ENCODE results near the gene RNF113B.

Gene RNF113B

DNA sequence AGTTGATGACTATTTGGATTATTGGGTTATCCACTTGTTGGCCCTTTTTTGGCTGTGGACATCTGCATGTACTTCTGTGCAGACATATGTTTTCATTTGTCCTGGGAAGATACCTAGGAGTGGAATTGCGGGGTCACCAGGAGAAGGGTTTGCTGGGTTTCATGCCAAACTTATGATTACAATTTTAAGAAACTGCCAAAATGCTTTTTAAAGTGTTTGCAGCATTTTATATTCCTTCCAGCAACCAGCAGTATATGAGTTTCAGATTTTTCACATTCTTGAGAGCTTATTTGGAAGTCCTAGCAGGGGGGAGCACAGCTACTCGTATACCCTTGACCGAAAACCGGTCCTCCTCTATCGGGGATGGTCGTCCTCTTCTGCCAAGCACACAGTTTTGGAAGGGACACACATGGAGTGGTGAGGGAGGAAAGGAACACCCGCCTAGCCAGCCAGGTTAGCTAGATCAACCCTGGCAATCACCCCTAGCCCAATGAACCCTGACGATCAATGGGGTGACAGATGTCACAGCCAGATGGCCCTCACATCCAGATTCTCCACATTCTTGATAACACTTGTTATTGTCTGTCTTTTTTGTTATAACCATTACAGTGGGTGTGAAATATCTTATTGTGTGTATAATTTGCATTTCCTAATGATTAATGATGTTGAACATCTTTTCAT, 26.7 kb upstream of the RNF113B start:
- DNase-seq = no peak

DNA sequence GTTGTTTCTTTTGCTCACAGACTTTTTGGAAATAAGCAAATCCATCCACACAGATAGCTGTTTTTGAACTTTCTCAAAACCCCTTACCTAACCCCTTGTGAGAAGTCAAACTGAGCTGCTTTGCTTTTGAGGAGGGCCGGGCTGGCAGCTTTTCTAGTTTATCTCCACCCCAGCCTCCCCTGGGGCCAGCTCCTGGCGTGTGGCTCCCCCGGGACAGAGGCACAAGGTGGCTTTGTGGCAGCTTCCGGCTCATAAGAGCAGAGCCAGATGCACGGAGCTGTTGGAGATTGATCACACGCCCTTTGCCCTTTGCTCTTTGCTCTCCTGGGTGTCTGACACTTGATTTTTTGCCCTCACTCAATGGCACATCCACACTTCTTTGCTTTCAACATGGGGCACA, 24.9 kb upstream of the RNF113B start:
- DNase-seq = no peak

DNA sequence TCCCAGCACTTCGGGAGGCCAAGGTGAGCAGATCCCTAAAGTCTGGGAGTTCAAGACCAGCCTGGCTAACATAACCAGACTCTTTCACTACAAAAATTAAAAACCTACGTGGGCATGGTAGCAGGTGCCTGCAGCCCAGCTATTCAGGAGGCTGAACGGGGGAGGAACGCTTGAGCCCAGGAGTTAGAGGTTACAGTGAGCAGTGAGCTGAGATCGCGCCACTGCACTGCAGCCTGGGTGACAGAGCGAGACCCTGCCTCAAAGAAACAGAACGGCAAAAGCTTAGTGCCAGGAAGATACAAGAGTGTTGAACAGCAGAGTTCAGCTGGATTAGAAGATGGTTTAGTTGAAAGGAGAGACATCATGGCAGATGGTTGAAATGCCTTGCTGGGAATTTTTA, 24.1 kb upstream of the RNF113B start:
- no peak for DNase-seq

DNA sequence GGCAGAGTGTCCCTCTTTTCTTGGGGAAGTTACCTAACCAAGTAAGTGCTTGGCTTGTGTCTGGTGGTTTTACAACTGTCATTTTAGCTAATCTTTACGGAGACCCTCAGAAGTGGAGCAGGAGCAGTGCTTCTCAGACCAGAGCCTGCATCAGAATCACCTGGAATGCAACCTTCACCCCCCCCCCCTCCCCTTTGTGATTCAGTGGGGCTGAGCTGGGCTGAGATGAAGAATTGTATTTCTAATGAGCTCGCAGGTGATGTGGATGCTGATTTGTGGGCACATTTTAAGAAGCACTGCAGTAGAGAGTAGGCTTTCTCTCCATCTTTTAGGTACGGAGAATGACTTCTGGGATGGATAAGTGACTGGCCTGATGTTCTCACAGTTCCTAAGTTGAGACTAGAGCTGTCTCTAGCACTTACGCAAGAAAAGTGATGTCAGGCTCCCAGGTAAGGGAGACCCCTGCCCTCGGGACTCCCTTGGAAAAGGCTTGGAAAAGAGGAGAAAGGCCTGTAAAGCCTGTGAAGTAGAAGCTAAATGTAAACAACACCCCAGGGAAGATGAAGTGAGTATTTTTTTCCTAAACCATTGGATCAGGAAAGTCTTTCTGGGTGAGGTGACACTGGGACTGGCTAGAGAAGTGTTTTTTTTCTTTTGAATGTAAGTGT, 23.3 kb upstream of the RNF113B start:
- DNase-seq = no peak

DNA sequence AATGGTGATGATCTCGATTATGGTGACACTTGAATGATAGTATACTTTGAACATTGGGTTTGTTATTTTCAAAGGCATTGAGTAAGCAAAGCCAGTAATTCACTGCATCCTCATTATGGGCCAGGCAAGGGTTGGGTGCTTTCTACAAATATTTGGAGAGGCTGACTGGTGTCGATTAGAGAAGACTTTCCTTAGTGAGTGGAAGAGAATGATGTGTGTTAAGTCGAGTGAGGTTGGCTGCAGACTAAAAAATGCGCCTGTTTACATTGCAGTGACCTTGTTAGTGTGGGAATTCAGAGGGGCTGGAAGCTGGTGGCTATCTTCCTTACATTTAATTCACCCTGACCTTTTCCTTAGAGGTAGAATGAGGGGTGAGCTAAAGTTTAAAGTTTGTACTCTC, 22.4 kb upstream of the RNF113B start:
- peak; percentile 28 for DNase-seq

DNA sequence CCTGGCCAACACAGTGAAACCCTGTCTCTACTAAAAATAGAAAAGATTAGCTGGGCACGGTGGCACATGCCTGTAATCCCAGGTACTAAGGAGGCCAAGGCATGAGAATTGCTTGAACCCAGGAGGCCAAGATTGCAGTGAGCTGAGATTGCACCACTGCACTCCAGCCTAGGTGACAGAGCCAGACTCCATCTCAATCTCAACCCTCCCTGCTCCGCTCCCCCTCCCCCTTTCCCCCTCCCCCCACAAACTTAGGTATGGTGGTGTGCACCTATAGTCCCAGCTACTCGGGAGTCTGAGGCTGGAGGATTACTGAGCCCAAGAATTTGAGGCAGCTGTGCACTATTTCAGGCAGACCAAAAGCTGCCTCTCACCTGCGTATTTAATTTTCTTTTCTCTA, 21.6 kb upstream of the RNF113B start:
- no peak for DNase-seq

DNA sequence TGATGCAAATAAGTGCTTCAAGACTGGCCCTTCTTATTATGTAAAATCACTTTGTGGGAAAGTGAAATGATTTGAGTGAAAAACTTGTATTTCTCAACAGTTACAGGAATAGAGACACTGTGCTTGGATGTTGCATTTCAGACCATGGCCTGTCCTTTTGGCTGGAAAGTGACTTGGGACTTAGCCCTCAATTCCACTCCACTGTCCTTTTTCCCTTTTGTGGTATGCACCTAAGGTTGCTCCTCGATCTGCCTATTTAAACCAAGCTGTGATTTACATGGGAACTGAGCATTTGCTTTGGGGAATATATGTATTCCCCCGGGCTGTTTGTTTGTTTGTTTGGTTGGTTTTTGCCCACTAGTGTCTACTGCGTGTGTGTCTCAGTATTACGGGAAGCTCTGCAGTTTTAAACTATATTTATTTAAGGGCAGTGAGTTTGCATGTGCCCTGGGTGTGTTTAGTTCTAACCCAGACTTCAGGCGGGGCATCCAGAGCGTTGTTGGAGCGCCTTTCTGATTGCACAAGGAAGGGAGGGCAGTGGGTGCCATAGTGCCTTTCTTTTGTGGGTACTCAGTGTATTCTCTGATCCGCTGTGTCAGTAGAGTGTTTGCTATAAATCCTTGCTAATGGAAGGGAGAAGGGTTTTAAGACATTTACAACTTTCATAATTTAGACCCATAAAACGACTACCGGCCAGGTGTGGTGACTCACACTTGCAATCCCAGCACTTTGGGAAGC, 18.2 kb upstream of the RNF113B start:
- no peak for DNase-seq

DNA sequence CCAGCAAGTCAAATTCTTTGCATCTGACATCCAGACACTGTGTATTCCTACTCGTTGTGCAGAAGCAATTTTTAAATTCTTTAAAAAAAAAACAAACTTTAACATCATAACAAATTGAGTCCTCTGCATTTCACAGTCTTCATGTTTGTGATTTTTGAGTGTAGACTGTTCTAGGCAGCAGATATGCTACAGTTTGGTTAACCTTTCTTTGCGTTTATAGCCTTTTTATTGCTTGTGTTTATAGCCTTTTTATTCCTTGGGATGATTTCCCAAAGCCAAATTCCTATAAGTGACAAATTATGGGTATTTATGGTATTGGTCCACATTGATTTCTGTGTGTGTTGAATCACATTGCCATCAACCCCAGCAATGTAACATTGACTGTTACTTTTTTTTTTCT, 14.9 kb upstream of the RNF113B start:
- no peak for DNase-seq

DNA sequence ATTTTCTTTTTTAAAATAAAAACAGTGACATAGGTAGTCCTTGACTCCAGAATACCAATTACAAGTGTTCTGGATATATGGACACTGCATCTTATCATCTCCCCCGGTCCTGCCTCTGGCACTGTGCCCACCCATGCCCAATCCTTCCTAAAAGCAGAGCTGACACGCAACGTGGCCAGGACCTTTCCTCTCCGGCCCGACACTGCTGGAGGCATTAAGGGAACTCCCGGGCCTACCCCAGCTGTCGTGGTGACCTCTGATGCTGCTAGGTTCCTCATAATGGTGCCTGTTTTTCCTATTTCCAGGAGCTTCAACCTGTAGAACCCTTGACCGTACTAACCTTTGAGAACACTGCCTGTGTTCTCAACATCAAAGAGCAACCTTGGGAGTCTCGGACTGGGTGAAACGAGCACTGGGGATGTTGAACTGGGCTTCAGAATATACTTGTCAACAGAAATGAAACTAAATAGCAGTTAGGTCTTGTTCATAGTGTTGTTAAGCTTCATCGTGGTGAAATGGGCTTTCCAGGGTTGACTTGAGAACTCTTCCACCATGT, 13.9 kb upstream of the RNF113B start:
- no peak for DNase-seq

DNA sequence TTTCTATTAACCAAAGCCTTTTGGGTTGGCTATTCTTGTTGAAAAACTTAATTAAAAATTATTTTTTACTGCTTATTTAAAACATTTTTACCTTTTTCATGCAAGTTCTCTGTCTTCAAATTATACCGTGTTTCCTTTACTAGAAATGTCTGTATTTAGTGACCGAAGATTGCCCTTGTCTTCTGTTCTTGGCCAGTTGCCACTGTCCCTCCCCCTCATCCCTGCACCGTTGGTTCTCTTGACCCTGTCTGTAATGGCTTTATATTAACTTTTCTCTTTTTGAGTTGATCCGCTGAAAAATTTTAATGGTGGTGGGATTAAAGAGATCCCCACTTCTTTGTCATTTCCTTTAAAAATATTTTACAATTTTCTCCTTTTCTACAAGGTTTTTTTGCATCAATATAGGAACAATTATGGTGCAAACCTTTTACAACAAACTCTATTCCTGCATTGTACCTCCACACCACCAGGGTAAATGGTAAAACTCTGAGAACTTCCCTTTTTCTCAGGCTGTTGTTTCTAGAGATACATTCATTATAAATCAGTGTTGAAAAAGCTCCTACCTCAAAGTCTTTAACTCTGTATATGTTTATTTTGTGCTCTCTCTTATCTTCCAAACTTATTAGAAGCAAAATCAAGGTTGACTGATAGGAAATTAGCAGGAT, 12.9 kb upstream of the RNF113B start:
- no peak for DNase-seq

DNA sequence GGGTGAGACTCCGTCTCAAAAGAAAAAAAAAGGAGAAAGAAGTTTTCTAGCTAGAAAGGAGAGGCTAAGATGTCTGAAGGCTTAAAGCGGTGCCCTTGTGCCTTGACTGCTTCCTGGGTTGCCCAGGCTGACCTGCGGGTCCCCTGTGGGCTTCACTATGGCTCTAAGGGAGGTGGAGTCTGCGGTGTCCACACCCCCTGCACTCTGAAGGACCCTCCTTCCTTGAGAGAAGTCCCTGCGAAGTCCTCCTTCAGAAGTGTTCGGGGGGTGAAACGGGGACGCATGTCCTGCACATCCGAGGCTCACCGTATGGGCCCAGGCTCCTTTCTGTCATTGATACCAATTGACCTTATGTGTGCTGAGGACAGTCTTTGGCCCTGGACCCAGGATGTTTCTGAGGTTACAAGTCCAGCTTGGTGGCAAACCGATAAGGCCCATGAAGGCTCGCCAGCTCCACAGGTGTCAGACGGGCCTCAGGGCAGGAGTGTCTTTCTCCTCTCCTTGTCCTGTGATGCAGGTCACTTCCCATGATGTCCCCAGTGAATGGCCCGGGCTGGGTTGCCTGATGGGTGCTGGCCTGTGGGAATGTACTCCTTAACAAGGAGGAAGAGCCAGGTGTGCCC, 11.6 kb upstream of the RNF113B start:
- DNase-seq = no peak

DNA sequence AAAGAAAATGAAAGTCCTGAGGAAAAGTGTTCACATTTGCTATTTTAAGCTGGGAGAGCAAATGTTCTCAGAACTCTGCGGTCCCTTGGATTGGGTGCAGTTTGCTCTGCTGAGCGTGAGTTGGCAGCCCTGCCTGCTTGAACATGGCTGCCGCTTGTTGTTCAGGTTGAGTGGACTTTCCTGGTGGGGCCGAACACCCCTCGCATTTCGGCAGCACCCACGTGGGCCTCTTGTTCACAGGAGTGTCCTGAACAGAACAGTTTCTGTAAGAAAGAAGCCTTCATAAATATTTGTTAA, 10.8 kb upstream of the RNF113B start:
- no peak for DNase-seq

DNA sequence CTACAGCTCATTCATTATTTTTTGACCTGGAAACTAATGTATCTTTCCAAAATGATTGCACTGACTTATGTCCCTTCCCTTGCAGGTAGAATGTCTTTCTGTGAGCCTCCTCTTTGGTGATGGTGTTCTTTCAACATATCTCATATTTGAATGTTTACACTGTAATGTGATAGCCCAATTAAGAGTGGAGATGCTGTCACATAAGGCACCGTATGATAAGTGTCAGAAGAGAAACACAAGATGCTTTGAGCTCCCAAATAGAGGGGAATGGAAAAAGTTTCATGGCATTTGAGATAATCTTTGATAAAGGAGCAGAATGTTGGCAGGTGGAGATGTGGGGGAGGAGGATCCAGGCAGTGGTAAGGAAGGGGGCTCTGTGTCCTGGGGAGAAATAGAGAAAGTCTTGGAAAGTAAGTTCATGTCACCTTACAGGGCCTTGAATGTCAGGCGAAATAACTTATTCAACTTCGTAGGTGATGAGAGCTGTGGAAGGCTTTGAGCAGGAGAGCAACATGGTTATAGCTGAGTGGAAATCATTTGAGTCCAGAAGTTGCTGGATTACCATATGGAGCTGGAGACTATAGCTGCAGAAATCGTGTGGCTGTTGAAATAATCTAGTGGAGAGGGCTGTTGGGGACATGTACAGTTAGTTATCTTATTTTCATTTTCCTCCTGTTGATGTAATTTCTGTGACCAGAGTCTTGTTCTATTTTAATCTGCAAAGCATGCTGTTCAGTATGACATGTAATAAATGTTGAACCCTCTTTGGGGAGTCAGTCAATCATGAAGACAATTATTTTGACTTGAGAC, 10.3 kb upstream of the RNF113B start:
- no peak for DNase-seq

DNA sequence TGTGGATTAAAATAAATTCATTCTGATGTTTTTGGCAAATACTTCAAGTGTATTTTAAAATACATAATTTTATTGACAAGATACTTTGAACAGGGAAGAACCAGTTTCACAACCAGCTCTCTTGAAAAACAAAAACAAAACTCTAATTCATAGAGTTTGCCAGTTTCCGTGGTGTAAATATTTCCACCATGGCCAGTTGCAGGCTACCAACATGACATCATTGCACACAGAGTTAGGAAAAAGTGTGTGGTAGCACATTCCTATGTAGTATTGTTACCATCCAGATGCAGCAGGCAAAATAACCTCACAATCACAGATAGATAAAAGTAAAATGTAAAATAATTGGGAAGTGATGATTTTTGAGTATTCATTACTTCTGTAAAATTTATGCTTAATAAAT, 7.7 kb upstream of the RNF113B start:
- no peak for DNase-seq

DNA sequence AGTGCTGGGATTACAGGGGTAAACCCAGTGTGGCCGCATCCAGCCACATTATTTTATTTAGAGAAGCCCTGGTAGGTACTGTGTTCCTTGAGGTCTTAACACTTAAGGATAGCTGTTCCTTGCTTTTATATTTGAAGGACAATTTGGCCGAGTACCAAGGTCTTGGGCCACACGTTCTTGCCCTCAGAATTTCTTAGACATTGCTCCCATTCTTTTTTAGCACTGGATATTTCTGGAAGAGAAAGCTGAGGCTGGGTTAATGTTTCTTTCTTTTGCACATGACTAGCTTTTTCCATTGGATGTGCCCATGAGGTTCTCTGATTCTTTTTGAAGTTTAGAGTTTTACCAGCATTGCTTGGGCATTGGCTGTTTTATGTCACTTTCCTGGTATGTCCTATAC, 5.5 kb upstream of the RNF113B start:
- DNase-seq = no peak

DNA sequence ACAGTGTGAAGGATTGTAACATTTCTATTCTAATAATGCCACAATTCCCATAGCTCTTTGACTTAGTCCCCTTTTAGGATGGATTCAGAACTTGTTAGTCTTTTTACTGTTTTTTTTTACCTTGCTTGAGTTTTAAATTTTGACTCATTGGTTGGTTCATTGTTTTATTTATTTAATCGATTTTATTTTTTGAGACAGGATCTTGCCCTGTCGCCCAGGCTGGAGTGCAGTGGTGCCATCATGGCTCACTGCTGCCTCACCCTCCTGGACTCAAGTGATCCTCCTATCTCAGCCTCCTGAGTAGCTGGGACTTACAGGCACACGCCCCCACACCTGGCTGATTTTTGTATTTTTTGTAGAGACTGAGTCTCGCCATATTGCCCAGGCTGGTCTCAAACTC, 5.1 kb upstream of the RNF113B start:
- no peak for DNase-seq

DNA sequence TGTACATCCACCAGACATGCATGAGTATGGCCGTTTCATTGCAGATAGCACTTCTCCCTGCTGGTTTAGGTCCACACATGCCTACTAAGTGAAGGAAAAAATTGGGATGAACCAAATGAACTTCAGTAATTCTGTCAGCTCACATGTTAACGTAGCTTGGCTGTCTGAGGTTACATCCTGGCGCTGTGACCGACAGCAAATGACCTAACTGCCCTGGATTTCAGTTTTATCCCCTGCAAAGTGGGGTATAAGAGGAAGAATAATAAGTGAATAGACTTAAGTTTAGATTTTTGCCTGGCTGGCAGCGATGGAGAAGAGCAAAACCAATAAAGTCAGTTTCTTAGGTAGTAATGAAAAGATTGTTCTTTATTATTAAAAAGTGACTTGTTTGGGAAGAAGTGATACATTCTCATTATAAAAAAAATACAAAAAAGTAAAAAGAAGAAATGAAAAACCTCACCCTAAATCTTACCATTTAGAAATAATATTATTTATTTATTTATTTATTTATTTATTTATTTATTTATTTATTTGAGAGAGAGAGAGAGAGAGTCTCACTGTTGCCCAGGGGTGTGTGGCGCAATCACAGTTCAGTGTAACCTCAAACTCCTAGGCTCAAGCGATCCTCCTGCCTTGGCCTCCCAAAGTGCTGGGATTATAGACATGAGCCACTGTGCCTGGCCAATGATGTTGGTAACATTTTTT, 4.2 kb upstream of the RNF113B start:
- DNase-seq = no peak

DNA sequence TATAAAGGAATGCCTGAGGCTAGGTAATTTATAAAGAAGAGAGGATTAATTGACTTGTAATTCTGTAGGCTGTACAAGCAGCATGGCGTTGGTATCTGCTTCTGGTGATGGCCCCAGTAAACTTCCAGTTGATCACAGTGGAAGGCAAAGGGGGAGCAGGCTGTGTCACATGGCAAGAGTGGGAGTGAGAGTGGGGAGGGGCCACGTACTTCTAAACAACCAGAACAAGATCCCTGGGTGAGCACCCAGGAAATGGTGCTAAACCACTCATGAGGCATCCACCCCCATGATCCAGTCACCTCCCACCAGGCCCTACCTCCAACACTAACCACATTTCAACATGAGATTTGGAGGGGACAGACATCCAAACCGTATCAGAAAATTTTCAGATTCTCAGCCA, 3.0 kb upstream of the RNF113B start:
- no peak for DNase-seq

DNA sequence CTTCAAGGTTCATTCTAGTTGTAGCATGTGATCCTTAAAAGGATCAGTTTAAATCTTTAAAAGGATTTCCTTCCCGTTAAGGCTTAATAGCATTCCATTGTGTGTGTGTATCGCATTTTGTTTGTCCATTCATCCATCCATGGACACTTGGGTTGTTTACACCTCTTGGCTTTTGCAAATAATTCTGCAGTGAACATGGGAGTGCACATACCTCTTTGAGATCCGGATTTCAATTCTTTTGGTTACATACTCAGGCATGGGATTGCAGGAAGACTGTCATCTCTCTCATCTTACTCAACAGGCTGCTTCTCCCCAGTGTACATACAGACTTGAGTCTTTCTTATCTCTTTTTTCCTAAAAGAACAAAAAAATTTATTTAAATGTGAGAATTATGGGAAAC, 1.2 kb downstream of the RNF113B start:
- DNase-seq = no peak

DNA sequence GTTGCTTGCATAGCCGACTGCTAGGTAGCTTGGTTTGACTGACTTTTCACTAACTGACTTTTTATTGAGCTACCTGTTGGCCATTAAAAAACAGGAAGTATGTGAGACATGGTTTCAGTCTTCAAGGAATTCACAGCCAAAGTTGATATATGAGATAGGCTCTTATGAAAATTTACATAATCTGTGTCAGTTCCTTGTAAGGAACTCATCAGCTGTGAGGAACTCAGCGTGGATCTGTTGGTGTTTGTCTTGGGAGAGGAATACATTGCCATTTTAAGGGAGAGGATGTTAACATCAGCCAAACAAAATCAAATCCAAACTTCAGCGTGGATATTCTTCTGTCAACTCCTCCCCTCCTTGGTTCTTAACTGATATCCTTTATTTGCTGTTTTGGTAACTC, 2.0 kb downstream of the RNF113B start:
- DNase-seq = no peak

DNA sequence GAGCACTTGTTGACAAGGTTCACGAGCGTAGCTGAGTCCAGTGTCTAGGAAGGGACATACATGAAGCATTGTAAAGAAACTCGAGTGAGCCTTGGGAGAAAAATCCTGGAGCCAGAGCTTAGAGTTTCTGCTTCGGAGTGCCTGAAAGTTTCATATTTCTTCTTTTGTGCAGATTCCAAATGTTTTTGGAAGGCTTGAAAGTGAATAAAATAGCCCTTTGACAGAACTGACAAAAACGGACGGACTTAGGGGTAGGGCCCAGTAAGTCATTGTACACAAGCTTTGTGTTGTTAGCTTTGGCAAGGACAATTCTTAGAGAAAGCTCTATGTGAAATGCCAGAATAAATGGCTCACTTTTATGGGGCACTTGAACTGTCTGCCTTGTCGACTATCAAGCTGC, 2.8 kb downstream of the RNF113B start:
- no peak for DNase-seq
